ENCODE results near the gene MAPK14.

DNA sequence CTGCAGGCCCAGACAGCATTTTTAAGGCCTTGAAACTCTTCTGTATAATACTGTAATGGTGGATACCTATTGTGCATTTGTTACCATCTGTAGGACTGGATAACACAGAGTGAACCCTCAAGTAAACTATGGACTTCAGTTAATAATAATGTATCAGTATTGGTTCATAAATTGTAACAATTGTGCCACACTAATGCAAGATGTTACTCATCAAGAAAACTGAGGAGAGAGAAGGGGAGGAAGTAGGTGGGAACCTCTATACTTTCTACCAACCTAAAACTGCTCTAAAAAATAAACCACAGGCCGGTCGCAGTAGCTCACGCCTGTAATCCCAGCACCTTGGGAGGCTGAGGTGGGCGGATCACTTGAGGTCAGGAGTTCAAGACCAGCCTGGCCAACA, 113.5 kb downstream of the MAPK14 start:
- TF ChIP-seq CTCF (IDR thresholded peaks at IDR 0.05) (no peak), POLR2A (IDR thresholded peaks at IDR 0.05) (no peak)
